LNCaP clone FGC (cell line): Measurements from ENCODE around the gene APBA3.

Experiments used
- DNase-seq: peaks from one replicate; pipeline ENCODE4 v3.0.0-alpha.2; 2011; ENCODE audit warnings: low read depth
- H3K4me3 ChIP-seq: 2 replicates; pipeline ENCODE4 v1.5.1; 2011; ENCODE audit warnings: mild to moderate bottlenecking, low read depth, low read length, control low read depth
- TF ChIP-seq, protein P1 (sequence below): IDR thresholded peaks from 2 replicates; pipeline ENCODE4 v1.5.1; 2012; ENCODE audit warnings: mild to moderate bottlenecking; ENCODE audit not compliant: control insufficient read depth, insufficient read depth; ENCODE audit errors: extremely low read depth

APBA3 gene

GRCh38 chr19:3805859-3806258 is 44.4 kb upstream of the APBA3 start:
- H3K4me3 ChIP-seq = no peak overlapping the region
- TF ChIP-seq, protein P1, sequence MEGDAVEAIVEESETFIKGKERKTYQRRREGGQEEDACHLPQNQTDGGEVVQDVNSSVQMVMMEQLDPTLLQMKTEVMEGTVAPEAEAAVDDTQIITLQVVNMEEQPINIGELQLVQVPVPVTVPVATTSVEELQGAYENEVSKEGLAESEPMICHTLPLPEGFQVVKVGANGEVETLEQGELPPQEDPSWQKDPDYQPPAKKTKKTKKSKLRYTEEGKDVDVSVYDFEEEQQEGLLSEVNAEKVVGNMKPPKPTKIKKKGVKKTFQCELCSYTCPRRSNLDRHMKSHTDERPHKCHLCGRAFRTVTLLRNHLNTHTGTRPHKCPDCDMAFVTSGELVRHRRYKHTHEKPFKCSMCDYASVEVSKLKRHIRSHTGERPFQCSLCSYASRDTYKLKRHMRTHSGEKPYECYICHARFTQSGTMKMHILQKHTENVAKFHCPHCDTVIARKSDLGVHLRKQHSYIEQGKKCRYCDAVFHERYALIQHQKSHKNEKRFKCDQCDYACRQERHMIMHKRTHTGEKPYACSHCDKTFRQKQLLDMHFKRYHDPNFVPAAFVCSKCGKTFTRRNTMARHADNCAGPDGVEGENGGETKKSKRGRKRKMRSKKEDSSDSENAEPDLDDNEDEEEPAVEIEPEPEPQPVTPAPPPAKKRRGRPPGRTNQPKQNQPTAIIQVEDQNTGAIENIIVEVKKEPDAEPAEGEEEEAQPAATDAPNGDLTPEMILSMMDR = no peak
- no peak for DNase-seq

DNA sequence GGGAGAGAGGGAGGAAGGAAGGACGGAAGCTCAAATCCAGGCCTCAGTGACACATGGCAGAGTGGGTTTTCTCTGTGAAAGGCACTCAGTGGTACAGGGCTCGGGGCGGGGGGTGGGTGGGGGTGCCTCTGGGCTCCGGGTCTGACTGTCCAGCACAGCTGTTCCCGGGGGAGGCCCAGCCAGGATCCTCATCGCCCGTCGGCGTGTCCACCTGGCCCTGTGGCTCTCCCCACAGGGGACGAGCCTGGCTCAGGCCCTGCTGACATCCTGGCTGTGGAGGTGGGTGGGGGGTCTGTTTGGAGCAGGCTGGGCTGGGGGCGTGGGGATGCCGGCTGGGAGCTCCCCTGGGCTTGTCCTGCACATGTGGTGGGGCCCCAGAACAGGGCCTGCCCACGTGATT is 42.9 kb upstream of the APBA3 start:
- no peak for DNase-seq
- no peak overlapping the region for H3K4me3 ChIP-seq
- TF ChIP-seq, protein P1 = no peak

GRCh38 chr19:3803986-3804385 is 42.5 kb upstream of the APBA3 start:
- no peak for DNase-seq
- TF ChIP-seq, protein P1 = no peak
- H3K4me3 ChIP-seq = no peak overlapping the region

DNA sequence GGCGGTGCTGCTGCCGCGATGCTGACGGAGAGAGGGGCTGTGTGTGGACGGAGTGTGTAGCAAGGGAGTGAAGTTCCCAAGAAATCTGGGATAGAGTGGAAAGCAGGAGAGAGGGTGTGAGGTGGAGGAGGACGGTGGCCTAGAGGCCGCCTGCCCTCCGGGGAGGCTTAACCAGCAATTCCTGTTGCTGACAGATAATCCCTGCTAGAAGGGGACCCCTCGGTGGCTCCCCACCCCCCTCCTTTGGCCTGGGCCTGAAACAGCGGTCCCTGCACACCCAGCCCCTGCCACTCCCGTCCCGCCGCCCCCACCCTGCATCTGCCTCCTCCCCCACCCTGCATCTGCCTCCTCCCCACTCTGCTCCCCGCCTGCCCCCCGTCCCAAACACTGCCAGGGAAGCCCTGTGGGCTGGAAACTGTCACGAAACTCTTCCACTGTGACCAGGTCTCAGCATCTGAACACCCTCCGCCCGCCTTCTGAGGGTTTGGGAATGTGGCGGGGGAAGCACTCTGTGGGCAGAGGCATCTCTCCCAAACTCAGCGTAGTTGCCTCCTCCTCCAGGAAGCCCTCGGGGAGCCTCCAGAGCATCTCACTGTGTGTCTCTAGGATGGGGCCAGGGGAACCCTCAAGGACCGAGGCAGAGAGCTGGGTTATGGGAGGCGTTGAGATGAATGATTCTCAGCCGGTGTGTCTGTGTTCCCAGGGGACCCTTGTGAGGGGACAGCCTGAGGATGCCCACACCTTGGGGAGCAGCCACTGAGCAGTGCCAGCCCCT is 41.8 kb upstream of the APBA3 start:
- TF ChIP-seq, protein P1 = no peak
- DNase-seq = no peak
- H3K4me3 ChIP-seq = no peak overlapping the region

DNA sequence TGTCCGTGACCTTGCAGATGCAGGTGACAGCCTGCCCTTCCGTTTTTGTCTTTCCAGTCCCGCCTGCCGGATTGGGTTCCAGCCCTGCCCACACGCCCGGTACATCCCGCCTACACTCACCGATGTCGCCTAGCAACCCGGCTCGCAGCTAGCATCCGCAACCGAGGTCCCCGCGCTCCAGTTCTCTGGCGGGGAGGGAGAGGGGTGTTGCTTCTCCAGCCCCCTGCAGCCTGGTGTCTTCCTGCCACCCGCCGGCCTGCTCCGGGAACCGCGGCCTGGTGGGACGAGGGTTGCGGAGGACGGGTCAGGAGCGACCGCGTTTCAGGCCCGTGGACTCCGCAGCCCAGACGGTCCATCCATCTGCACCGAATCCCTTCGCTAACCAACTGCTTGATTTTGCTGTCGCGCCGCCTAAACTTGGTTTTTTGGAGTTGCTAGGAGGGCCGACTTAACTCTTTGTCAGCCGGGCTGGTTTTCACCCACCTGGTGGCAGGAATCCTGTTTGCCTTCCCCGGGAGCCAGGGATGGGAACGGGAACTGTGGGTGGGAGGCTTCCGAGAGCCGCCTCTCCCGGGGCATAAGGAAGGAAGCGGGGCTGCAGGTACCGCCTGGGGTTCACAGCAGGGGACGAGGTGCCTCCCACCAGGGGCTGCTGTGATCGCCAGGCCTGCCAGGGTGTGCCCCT is 40.1 kb upstream of the APBA3 start:
- peak; percentile 11 for DNase-seq
- H3K4me3 ChIP-seq = no peak overlapping the region
- TF ChIP-seq, protein P1 = no peak

- no peak overlapping the region for H3K4me3 ChIP-seq
- DNase-seq = no peak
- TF ChIP-seq, protein P1 = no peak
Measured at GRCh38 chr19:3800996-3801395, 39.5 kb upstream of the APBA3 start.
